ENCODE results near the gene SLC19A1.
"Not testable (repeated sequence)": the region's sequence is repeated elsewhere in the genome, so short reads cannot be mapped to it uniquely, and the experiment has no call there.

Gene SLC19A1

DNA sequence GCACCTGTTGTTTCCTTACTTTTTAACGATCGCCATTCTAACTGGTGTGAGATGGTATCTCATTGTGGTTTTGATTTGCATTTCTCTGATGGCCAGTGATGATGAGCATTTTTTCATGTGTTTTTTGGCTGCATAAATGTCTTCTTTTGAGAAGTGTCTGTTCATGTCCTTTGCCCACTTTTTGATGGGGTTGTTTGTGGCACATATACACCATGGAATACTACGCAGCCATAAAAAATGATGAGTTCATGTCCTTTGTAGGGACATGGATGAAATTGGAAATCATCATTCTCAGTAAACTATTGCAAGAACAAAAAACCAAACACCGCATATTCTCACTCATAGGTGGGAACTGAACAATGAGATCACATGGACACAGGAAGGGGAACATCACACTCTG lies 39.0 kb downstream of the SLC19A1 start:
- not testable (repeated sequence) for DNase-seq

DNA sequence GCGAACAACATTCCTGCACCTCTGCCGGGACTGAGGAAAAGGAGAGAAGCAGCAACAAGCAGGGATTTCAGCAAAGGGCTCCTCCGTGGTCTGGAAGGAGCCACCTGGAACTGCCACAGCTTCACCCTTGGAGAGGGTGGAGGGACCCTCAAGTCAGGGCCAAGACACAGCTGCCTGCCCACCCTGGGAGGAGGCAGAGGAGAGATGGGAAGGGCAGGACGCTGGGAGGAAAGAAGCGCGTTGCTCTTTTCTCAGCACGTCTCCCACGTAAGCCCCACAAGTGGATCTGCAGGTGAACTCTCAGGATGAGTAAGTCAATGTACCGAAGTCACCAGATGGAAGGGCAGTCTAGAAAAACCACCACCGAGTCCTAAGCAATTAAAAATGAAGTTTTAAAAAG lies 39.6 kb downstream of the SLC19A1 start:
- DNase-seq, result no peak

DNA sequence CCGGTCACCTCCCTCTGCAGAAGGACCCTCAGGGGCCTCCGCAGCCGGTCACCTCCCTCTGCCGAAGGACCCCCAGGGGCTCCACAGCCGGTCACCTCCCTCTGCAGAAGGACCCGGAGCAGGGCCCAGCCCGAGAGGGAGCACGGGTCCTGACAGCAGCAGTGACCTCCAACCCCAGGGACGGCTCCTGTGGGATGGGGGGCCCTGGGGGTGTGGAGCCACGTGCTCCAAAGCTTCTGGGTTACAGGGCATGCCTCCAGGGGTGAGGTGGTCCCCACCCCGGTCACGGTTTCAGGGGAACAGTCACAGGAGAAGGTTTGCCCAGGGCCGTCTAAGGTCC lies 40.3 kb downstream of the SLC19A1 start:
- DNase-seq, result no peak

DNA sequence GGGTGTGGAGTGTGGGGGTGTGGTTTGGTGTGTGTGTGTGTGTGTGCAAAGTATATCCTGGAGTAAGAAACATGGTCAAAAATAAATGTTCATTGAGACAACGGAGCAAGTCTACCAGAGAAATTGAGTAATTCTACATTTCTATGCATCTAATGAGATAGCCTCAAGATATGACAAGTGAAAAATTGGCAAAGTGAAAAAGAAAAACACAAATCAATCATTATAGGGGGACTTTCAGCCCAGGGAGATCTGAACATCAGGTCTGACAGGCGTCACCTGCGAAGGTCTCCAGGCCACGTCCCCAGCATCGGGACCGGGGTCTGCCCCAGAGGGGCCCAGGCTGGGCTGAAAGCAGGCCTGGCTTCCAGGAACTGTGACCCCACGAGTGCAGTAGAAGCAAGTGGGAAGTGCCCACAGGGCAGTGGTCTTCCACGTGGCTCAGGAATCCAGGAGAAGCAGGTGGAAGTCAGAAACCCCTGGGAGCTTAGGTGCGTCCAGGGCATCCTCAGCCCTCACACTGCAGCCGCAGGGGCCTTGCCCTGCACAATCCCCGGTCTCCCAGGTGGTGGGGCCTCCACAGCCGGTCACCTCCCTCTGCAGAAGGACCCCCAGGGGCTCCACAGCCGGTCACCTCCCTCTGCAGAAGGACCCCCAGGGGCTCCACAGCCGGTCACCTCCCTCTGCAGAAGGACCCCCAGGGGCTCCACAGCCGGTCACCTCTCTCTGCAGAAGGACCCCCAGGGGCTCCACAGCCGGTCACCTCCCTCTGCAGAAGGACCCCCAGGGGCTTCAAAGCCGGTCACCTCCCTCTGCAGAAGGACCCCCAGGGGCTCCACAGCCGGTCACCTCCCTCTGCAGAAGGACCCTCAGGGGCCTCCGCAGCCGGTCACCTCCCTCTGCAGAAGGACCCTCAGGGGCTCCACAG lies 40.9 kb downstream of the SLC19A1 start:
- not testable (repeated sequence) for DNase-seq

DNA sequence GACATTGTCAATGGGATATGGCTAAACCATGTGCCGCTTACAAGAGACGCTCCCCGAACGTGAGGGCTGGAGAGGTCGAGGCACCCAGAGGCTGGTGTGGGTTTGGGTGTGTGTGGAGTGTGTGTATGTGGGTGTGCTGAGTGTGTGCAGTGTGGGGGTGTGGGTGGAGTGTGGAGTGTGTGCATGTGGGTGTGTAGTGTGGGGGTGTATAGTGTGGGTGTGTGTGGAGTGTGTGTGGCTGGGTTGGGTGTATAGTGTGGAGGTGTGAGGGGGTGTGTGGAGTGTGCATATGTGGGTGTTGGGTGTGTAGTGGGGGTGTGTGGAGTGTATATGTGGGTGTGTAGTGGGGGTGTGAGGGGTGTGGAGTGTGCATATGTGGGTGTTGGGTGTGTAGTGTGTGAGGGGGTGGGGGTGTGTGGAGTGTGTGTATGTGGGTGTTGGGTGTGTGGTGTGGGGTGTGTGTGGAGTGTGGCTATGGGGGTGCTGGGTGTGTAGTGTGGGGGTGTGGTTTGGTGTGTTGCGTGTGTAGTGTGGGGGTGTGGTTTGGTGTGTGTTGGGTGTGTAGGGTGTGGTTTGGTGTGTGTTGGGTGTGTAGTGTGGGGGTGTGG lies 42.2 kb downstream of the SLC19A1 start:
- DNase-seq, result no peak

DNA sequence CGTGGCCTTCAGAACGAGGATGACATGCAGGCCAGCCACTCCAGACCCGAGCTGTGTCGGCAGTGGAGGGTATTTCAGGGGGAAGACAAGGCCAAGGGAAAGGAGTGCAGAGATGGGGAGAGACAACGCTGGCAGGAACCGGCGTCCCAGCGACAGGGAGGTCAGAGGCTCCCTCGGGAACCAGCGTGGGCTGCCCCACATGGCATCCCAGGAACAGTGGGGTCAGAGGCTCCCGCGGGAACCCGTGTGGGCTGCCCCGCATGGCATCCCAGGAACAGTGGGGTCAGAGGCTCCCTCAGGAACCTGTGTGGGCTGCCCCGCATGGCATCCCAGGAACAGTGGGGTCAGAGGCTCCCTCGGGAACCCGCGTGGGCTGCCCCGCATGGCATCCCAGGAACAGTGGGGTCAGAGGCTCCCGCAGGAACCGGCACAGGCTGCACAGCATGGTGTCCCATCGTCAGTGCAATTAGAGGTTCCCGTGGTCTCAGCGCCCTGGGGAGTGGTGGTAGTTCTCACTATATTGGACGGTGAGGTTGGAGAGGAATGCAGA lies 43.0 kb downstream of the SLC19A1 start:
- DNase-seq, result no peak

DNA sequence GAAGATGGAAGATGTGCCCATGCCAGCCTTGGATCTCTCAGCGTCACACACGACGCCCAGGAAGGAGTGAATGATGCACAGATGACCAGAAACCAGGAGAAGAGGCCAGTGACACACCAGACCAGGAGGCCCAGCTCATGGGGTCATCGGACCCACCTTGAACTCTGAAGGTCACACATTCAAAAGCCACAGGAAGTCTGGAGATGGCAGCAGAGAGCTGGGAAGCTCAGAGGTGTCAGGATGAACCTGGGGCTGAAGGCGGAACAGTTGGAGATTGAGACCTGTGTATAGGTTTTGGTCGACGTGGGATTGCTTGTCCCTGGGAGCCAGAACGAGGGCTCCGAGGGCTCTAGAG lies 43.6 kb downstream of the SLC19A1 start:
- DNase-seq, result no peak

DNA sequence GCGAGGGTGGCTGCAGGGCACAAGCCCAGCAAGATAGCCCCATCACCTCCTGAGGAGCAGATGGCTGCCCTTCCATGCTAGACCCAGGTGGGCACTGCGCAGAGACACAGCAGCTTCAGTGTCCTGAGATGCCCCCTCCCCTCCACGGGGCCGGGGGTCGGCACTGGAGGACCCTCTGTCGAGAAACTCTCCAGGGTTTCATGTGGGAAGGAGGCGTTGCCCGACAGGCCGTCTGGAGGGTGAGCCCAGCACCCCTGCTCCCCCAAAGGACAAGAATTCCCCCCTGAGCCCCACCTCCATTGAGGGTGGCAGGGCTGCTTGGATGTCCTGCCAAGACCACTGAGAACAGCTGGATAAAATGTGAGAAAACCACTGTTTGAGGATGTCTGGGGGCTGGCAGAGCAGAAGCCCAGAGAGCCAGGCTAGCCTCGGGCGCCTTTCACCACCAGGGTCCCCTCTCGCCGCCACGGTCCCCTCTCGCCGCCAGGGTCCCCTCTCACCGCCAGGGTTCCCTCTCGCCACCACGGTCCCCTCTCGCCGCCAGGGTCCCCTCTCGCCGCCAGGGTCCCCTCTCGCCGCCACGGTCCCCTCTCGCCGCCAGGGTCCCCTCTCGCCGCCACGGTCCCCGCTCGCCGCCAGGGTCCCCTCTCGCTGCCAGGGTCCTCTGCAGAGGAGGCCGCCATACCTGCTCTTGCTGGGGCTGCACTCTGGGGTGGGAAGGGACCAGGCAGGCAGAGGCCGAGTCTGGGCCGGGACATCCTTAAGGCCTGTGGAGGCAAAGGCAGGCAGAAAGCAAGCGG lies 44.2 kb downstream of the SLC19A1 start:
- no peak for DNase-seq

DNA sequence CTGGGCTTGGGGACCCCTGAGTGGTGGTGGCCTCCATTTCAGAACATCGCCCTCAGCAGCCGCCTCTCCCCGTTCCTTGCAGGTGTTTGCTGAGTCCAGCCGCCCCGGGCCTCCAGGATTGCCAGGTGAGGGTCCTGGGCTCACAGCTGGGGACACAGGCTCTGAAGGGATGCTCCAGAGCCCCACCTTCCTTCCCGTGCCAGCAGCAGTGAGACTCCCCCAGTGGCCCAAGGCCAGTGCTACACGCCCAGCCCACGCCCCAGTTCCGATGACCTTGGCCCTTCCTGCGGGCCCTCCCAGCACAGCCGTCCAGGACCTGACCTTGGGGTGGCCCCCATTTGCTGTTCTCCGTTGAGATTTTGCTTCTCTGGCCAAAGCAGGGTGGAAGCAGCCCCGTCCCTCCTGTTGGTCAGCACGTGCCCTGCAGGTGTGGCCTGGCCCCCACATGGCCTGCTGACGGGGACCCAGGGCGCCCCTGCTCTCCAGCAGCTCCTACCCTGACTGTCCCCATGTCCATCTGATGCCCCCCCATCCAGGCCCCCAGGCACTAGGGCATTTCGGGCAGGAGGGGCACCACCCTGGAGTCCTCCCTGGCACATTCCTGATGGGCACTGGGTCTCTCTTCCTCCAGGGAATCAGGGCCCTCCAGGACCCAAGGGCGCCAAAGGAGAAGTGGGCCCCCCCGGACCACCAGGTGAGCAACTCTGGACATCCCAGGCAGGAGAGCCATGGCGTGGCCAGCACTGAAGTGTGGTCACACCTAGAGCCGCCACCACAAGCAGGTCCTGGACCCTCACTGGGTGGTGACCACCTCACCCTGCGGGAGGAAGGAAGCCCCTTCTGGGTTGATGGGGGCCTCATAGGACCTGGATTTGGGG lies 45.0 kb downstream of the SLC19A1 start:
- no peak for DNase-seq

DNA sequence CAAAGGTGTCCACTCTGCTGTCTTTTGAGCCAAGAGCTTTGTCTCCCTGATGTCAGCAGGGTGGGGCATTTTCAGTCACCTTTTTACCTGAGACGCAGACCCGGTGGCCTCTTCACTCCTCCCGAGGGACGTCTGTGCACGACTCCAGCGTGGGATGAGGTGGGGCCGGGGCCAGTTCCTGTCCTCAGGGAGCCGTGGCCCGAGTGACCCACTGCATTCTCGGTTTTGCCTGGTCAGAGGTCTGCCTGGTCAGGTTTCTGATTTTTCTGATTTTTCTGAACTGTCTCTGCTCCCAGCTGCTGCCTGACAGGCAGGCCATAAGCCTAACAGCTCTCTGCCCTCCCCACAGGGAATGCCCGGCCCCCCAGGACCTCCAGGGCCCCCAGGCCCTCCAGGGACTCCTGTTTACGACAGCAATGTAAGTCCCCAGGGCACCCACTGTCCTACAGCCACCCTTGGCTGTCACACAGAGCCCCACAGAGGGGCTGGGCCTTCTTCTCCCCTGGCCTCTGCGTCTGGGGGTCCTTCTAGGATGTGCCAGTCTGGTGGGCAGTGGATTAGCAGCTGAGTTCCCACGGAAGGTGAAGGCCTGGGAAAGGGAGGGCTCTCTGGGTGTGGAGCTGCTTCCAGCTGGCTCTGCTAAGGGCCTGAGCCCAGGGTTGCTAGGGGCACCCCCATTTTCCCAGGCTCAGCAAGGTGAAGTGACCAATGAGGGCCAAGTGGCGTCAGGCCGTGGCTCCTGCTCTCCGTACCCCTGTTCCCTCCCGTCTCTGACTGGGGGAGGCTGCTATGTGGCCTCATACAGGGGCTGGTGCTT lies 45.9 kb downstream of the SLC19A1 start:
- DNase-seq, result no peak

DNA sequence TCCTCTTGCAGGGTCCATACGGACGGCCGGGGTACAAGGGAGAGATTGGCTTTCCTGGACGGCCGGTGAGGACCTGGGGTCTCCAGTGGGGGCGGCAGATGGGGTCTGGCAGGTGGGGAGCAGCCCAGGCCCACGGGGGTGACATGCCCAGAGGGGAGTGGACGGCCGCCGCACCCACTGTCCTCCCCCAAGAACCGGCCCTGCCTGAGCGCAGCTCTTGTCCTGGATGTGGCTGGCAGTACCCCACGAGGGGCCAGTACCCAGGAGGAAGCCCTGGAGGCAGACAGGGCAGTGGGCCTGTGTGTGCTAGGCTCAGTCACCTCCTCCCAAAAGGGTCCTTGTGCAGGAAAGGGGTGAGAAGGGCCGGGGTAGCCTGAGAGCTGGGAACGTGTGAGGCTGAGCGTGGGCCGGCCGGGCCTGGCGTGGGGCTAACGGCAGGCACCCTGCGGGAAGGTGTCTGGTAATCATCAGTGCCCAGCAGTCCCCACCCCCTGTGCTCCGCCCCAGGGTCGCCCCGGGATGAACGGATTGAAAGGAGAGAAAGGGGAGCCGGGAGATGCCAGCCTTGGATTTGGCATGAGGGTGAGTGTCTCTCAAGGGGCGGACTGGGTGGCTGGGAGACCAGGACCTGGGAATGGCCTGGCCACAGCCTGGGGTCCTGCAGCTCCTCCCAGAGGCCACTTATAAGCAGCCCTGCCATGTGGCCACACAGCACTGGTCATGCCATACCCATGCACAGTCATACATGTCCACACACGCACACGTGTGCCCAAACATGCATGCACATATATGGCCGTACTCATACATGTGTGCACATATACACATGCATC lies 47.2 kb downstream of the SLC19A1 start:
- no peak for DNase-seq

DNA sequence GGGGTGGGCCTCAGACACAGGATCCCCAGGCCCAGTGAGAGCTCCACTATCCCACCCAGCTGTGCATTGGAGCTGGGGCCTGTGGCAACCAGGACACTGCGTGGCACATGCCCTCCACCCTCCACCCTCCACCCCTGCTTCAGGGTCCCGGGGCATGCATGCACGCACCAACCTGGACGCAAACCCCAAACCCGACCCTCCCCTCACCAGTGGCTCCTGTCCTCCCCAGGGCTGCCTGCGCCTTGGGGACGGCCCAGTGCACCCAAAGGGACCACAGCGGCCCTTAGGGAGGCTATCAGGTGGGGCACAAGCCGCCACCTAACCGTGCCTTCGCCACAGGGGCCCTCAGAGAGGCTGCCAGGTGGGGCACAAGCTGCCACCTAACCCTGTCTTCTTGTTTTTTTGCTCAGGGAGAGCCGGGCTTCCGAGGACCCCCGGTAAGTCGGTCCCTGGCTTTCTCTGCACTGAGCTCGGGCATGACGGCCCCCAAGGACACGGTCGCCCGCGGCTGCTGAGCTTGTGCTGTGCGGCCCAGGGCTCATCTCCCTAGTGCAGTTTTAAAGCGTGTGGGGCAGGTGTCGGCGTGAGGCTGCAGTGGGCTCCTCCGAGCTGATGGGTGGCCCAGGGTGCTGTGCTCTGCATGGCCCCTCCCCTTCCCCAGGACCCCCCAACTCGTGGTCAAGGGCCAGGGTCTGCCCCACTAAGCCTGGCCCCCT lies 47.9 kb downstream of the SLC19A1 start:
- no peak for DNase-seq

DNA sequence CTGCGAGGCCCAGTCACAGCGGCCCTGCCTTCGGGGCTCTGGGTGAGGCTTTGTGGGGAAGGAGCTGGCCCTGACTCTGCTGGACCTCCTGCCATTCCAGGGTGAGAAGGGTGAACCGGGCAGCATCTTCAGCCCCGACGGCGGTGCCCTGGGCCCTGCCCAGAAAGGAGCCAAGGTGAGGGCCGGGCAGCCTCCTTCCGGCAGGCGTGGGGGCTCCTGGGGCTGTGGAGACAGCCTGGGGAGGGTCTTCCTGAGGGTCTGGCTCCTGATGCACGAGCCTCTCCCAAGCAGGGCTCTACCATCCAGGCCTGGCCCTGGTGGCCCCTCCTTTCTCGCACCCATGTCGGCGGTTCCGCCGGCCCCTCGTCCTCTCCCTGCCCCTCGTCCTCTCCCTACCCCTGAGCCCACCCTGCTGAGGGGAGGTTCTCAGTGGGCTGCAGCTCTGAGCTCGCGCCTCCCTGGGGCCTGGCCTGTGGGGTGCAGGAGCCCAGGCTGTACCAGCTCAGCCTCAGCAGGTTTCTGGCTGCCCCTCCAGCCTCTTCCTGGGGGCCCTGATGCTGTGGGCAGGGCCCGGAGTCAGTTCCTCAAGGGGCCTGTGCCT lies 48.7 kb downstream of the SLC19A1 start:
- no peak for DNase-seq

DNA sequence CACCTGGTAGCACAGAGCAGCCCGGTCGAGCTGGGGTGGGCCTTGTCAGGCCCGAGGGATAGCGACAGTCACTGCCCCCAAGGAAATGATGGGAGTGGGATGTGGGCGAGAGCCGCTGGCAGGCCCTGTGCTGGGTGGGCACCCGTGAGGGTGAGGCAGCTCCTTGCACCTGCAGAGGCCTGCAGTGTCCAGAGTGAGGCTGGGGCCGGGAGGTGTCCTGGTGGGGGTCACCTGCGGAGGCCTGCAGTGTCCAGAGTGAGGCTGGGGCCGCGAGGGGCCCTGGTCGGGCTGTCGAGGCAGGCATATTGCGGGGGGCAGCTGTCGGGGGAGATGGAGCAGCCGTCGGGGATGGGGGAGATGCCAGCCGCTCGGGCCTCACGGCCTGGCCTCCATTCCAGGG lies 49.5 kb downstream of the SLC19A1 start:
- DNase-seq, result no peak

DNA sequence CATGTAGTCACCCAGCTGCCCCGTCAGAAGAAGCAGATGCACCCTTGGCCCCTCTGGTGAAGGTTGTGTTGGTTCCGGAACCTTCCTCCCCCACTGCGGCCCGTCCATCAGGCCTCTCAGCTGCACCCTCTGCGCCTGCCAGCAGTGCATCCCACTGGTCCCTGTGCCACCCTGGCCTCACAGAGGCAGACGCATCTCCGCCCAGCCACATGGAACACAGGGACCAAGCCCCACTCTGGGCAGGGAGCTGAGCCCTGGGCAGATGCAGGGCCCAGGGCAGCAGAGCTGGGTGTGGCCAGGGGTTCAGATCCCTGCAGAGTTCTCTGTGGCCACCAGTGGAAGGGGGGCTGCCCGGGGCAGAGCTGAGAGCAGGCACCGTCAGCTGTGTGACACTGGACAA lies 50.6 kb downstream of the SLC19A1 start:
- no peak for DNase-seq

DNA sequence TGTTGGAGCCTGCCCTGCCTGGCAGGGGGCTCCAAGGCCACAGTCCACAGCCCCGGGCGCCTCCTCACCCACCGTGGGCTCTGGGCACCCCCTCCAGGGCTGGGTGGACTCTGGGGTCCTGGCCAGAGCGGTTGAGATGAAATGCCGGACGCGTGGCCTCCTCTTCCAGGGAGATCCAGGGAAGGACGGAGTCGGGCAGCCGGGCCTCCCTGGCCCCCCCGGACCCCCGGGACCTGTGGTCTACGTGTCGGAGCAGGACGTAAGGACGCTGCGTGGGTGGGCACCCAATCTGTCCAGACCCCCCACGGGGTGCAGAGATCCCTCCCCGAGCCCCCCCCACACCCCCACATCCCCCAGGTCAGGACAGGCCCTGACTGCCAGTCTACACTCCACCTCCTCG lies 51.2 kb downstream of the SLC19A1 start:
- no peak for DNase-seq

DNA sequence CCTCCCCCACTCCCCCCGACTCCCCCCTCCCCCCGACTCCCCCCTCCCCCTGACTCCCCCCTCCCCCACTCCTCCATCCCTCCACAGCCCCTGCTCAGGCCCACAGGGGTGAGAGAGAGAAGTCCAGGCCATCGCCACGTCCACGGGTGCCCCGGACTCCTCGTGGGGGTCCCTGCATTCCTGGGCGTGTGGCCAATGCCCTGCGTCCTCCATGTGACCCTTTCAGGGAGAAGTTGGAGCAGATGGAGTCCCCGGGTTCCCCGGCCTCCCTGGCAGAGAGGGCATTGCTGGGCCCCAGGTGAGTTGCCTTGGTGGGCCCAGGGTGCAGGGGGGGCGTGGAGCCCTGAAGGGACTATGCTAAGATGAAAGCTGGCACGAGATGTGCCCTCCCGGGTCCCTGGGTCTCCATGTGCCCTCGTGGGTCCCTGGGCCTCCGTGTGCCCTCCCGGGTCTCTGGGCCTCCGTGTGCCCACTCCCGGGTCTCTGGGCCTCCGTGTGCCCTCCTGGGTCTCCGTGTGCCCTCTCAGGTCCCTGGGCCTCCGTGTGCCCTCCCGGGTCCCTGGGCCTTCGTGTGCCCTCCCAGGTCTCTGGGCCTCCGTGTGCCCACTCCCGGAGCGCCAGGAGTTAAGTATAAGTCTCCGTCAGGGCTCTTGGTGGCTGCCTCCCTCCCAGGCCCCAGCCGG lies 52.0 kb downstream of the SLC19A1 start:
- DNase-seq, result no peak

DNA sequence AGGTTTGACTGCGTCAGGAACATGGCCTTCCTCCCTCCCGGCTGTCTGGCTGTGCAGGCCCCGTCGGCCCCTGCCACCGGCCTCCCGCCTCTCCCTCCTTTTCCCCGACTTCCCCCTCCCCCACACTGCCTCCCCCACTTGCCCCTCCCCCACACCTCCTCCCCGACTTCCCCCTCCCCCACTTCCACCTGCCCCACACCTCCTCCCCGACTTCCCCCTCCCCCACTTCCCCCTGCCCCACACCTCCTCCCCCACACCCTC lies 52.6 kb downstream of the SLC19A1 start:
- DNase-seq, result no peak

All from T1000 (cell line).